NB4 (cell line): Measurements from ENCODE around the gene SAMD13.

Experiments
- CTCF ChIP-seq: IDR thresholded peaks from one replicate; pipeline ENCODE4 v1.5.1; 2012; ENCODE audit warnings: low read depth, low read length
- POLR2A ChIP-seq: IDR thresholded peaks from 2 replicates; pipeline ENCODE4 v1.6.1; 2011; ENCODE audit warnings: mild to moderate bottlenecking; ENCODE audit not compliant: insufficient read length; ENCODE audit errors: extremely low read depth

DNA sequence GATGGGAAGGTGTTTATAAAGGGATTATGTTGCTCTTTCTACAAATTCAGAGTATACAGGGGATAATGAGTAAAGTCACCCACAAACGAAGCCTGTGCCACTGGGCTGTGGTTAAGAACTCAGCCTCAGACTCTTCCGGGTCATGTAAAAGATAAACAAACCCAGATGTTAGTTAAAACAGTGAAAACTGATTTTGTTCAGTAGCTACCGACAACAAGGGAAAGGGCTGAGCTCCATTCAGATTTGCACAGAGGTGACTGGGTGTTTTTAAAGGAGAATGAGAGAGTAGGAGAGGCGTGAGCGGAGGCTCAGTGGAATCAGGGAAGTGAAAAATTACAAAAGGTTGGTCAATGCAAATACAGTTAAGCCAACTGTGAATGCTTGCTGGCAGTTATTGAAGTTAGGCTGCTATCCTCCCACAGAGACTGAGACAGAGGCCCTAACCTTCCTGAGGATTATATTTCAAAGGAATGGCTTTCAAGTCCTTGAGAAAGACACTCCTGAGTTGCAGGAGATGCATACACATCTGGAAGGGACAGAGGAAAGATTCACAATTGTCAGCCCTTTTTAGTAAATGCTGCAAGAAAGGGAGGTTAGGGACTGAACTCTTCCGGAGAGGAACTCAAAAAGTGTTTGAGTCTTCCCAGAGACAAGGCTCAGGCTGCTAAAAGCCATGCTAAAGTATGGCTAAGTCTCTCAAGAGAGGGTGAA lies 29.9 kb upstream of the SAMD13 start:
- TF ChIP-seq POLR2A (no peak), CTCF (no peak)
